ENCODE data around the gene CSRP2. TPM values are rescaled to one million over a fixed set of nuclear protein-coding genes. Genes with fewer than 3 reads are reported as not detected.

The CSRP2 gene
- total and polyA plus RNA-seq, 2 of the 13 experiments (the other 11 are each of a cell fraction or from before 2014, with no cell fraction given) = 7.2 to 8.0 TPM

DNA sequence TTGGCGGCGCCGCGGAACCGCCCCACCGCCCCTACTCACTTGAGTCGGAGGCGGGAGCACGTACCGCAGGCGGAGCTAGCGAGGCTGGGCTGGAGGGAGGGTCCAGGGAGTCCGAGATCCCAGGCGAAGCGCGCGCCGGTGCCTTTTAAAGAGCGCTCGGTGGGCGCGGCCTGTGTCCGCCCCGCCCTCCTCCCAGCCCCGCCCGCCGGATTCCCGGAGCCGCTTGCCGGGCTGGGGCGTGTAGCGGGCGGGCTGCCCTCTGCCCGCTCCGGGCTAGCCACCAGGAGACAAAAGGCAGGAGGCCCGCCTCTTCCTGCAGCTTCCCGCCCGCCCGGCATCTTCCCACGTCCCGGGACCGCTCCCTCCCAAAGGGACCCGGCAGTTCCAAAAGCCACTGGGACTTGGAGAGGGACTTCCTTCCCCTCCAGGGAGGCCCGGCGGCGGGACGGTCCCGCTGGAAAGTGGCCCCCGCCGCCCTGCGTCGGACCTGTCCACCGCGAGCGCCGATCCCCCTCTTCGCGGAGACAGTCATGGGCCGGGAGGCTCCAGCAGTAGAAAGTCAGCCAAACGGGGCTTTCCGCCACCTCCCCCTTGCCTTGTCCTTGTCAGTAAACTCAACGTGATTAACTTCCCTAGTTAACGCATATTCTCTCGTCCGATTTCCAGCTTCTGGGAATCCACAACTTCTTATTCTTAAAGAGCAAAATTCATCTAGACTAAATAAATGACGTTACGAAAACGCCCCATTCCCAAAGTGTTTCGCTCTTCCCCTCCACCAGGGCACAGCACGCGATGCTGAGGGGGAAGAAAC lies at the start of gene CSRP2 (continued):
- TF ChIP-seq FOXO1 (CRISPR knock-in tag; IDR thresholded peaks at IDR 0.05) = no peak
- TF ChIP-seq JUNB (CRISPR knock-in tag; IDR thresholded peaks at IDR 0.05; ENCODE audit: borderline replicate concordance) = no peak
- no peak for TF ChIP-seq SNRNP70 (IDR thresholded peaks at IDR 0.05; ENCODE audit: low read depth, low read length)
- no peak for TF ChIP-seq ZNF331 (CRISPR knock-in tag; IDR thresholded peaks at IDR 0.05)
- TF ChIP-seq, protein P1, sequence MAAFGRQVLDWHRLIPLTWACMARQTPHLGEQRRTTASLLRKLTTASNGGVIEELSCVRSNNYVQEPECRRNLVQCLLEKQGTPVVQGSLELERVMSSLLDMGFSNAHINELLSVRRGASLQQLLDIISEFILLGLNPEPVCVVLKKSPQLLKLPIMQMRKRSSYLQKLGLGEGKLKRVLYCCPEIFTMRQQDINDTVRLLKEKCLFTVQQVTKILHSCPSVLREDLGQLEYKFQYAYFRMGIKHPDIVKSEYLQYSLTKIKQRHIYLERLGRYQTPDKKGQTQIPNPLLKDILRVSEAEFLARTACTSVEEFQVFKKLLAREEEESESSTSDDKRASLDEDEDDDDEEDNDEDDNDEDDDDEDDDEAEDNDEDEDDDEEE (CRISPR knock-in tag; IDR thresholded peaks at IDR 0.05) = no peak
- no peak for TF ChIP-seq ELF1 (CRISPR knock-in tag; IDR thresholded peaks at IDR 0.05)
- TF ChIP-seq MIER3 (CRISPR knock-in tag; IDR thresholded peaks at IDR 0.05; ENCODE audit: borderline replicate concordance) = no peak
- TF ChIP-seq, protein P2, sequence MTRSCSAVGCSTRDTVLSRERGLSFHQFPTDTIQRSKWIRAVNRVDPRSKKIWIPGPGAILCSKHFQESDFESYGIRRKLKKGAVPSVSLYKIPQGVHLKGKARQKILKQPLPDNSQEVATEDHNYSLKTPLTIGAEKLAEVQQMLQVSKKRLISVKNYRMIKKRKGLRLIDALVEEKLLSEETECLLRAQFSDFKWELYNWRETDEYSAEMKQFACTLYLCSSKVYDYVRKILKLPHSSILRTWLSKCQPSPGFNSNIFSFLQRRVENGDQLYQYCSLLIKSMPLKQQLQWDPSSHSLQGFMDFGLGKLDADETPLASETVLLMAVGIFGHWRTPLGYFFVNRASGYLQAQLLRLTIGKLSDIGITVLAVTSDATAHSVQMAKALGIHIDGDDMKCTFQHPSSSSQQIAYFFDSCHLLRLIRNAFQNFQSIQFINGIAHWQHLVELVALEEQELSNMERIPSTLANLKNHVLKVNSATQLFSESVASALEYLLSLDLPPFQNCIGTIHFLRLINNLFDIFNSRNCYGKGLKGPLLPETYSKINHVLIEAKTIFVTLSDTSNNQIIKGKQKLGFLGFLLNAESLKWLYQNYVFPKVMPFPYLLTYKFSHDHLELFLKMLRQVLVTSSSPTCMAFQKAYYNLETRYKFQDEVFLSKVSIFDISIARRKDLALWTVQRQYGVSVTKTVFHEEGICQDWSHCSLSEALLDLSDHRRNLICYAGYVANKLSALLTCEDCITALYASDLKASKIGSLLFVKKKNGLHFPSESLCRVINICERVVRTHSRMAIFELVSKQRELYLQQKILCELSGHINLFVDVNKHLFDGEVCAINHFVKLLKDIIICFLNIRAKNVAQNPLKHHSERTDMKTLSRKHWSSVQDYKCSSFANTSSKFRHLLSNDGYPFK (CRISPR knock-in tag; IDR thresholded peaks at IDR 0.05; ENCODE audit: borderline replicate concordance) = no peak
- no peak; the same call in 1 of the 2 replicates for TF ChIP-seq BORCS8-MEF2B (CRISPR knock-in tag; IDR thresholded peaks at IDR 0.05)
- no peak for TF ChIP-seq PHB2 (IDR thresholded peaks at IDR 0.05; ENCODE audit: partially characterized antibody)
- 0 out of 2 replicates have a peak, but pooled peaks have one; percentile 52 for TF ChIP-seq PHF8 (CRISPR knock-in tag; IDR thresholded peaks at IDR 0.05)
- no peak; the same call in 1 of the 2 replicates for TF ChIP-seq YEATS4 (CRISPR knock-in tag; IDR thresholded peaks at IDR 0.05; ENCODE audit: borderline replicate concordance)
- TF ChIP-seq HDAC6 (IDR thresholded peaks at IDR 0.05; ENCODE audit: low read depth, low read length) = no peak
- TF ChIP-seq ZNF367 (CRISPR knock-in tag; IDR thresholded peaks at IDR 0.05; ENCODE audit: borderline replicate concordance) = no peak
- TF ChIP-seq ZBTB3 (CRISPR knock-in tag; IDR thresholded peaks at IDR 0.05; ENCODE audit: borderline replicate concordance, low read depth) = no peak
- no peak for TF ChIP-seq ZSCAN31 (CRISPR knock-in tag; IDR thresholded peaks at IDR 0.05; ENCODE audit: low read depth)
- TF ChIP-seq ZNF235 (CRISPR knock-in tag; IDR thresholded peaks at IDR 0.05; ENCODE audit: borderline replicate concordance) = no peak
- peak; percentile 47; the same call in 1 of the 2 replicates for TF ChIP-seq ZNF543 (CRISPR knock-in tag; IDR thresholded peaks at IDR 0.05)
- TF ChIP-seq ZNF614 (CRISPR knock-in tag; IDR thresholded peaks at IDR 0.05; ENCODE audit: borderline replicate concordance) = no peak
- no peak for TF ChIP-seq ETV6 (CRISPR knock-in tag; conservative IDR thresholded peaks at IDR 0.05)
- TF ChIP-seq, protein P3, sequence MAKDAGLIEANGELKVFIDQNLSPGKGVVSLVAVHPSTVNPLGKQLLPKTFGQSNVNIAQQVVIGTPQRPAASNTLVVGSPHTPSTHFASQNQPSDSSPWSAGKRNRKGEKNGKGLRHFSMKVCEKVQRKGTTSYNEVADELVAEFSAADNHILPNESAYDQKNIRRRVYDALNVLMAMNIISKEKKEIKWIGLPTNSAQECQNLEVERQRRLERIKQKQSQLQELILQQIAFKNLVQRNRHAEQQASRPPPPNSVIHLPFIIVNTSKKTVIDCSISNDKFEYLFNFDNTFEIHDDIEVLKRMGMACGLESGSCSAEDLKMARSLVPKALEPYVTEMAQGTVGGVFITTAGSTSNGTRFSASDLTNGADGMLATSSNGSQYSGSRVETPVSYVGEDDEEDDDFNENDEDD (CRISPR knock-in tag; IDR thresholded peaks at IDR 0.05; ENCODE audit: borderline replicate concordance) = peak; percentile 60; the same call in 1 of the 2 replicates
- TF ChIP-seq ZNF335 (CRISPR knock-in tag; IDR thresholded peaks at IDR 0.05) = no peak
- peak; percentile 67; the same call in 1 of the 2 replicates for TF ChIP-seq ZMYM4 (CRISPR knock-in tag; IDR thresholded peaks at IDR 0.05)
- peak; percentile 70; the same call in 1 of the 2 replicates for TF ChIP-seq KLF12 (CRISPR knock-in tag; IDR thresholded peaks at IDR 0.05; ENCODE audit: borderline replicate concordance)
- TF ChIP-seq PHF5A (CRISPR knock-in tag; IDR thresholded peaks at IDR 0.05; ENCODE audit: low read depth, unreplicated experiment) = no peak
- no peak for TF ChIP-seq SMAD3 (CRISPR knock-in tag; IDR thresholded peaks at IDR 0.05)

Measured in HepG2 (cell line).